Endothelial cell of umbilical vein (primary cell): Measurements from ENCODE around the gene FAM204A. TPM values are rescaled to one million over a fixed set of nuclear protein-coding genes. Genes with fewer than 3 reads are reported as not detected.

Experiments
- BruUV-seq: library from RNA; stranded (reverse); fragments of 400-500 nt; replicated peaks from 2 replicates; lab custom pipeline; 2021; lab: Mats Ljungman, UMichigan
- CTCF ChIA-PET: fragments of 300-600, 350-600 bp; sonication (Branson Sonifier 250); formaldehyde crosslinking; loops from one replicate; lab custom pipeline; 2021; ENCODE audit warnings: antibody characterized with exemption, inconsistent platforms; lab: Charles Lee
- POLR2A ChIA-PET: fragments of 300-600, 350-600 bp; sonication (Branson Sonifier 250); formaldehyde crosslinking; loops from one replicate; lab custom pipeline; 2021; ENCODE audit warnings: antibody characterized with exemption, inconsistent platforms; lab: Charles Lee
- DNase-seq: peaks from one replicate; pipeline ENCODE4 v3.0.0-alpha.2; 2011; ENCODE audit warnings: low read depth, low spot score
- FAIRE-seq: peaks from 2 replicates; lab custom pipeline; 2011; peaks lifted over from hg19 to GRCh38; lab: Jason Lieb, UNC
- H2AFZ ChIP-seq: 2 replicates; pipeline ENCODE4 v1.6.0; 2012; ENCODE audit warnings: low read depth, low read length, control low read depth, inconsistent platforms
- H3K27ac ChIP-seq: 2 replicates; pipeline ENCODE4 v1.5.1; 2011; ENCODE audit warnings: low read depth, mild to moderate bottlenecking, control low read depth, low read length, moderate library complexity; ENCODE audit not compliant: insufficient read depth
- H3K27me3 ChIP-seq, 2 experiments: 2 replicates each; pipeline versions ENCODE4 v1.6.0 to v1.6.1; 2011; ENCODE audit warnings: low read length in 2 of 2, mixed read lengths in 1 of 2; ENCODE audit not compliant: control insufficient read depth in 2 of 2, insufficient read depth in 2 of 2
- H3K36me3 ChIP-seq, 2 experiments: 2 replicates in 1 of 2; 3 replicates in 1 of 2; pipeline ENCODE4 v1.5.1; 2011; ENCODE audit warnings: low read length in 2 of 2, mild to moderate bottlenecking in 1 of 2, moderate library complexity in 1 of 2; ENCODE audit not compliant: control insufficient read depth in 2 of 2, insufficient read depth in 2 of 2; ENCODE audit errors: extremely low read depth in 1 of 2
- H3K4me1 ChIP-seq: 3 replicates; pipeline ENCODE4 v1.5.1; 2011; ENCODE audit warnings: mild to moderate bottlenecking, low read length; ENCODE audit not compliant: control insufficient read depth, insufficient read depth; ENCODE audit errors: extremely low read depth
- H3K4me2 ChIP-seq: 2 replicates; pipeline ENCODE4 v1.6.1; 2011; ENCODE audit warnings: low read length, control low read depth, mixed read lengths; ENCODE audit not compliant: insufficient read depth
- H3K4me3 ChIP-seq, 3 experiments: fragments of 200-600 bp in 1 of 3; sonication (generic), shearing (Covaris generic) in 1 of 3; replicated peaks in 1 of 3; 2 replicates each; pipeline ENCODE4 v1.5.1; 2011 to 2016; ENCODE audit warnings: control low read depth in 3 of 3, low read length in 3 of 3, mild to moderate bottlenecking in 2 of 3, inconsistent platforms in 1 of 3, low read depth in 1 of 3, moderate library complexity in 1 of 3; ENCODE audit not compliant: insufficient read depth in 1 of 3
- H3K79me2 ChIP-seq: 2 replicates; pipeline ENCODE4 v1.6.0; 2012; ENCODE audit warnings: low read length, inconsistent platforms; ENCODE audit not compliant: control insufficient read depth, insufficient read depth
- H3K9ac ChIP-seq: replicated peaks from 2 replicates; pipeline ENCODE3; 2011; ENCODE audit warnings: low read length, control low read depth; ENCODE audit not compliant: insufficient read depth; ENCODE audit errors: extremely low read depth
- H3K9me1 ChIP-seq: replicated peaks from 3 replicates; pipeline ENCODE4 v1.6.0; 2011; ENCODE audit warnings: mild to moderate bottlenecking, low read length; ENCODE audit not compliant: control insufficient read depth, insufficient read depth; ENCODE audit errors: extremely low read depth
- H3K9me3 ChIP-seq: replicated peaks from 2 replicates; pipeline ENCODE4 v1.5.1; 2012; ENCODE audit warnings: low read length, inconsistent platforms; ENCODE audit not compliant: control insufficient read depth, insufficient read depth
- H4K20me1 ChIP-seq: replicated peaks from 2 replicates; pipeline ENCODE3; 2011; ENCODE audit warnings: mild to moderate bottlenecking, low read length; ENCODE audit not compliant: control insufficient read depth, insufficient read depth; ENCODE audit errors: extremely low read depth
- EZH2 ChIP-seq: IDR thresholded peaks from 2 replicates; pipeline ENCODE4 v1.6.1; 2012; ENCODE audit warnings: borderline replicate concordance, low read depth, mild to moderate bottlenecking, moderate library complexity, low read length, inconsistent platforms; ENCODE audit not compliant: severe bottlenecking
- FOS ChIP-seq: IDR thresholded peaks from 2 replicates; pipeline ENCODE4 v1.6.1; 2011; ENCODE audit warnings: mild to moderate bottlenecking, low read length, moderate library complexity, borderline replicate concordance; ENCODE audit not compliant: insufficient read depth
- GATA2 ChIP-seq: IDR thresholded peaks from 2 replicates; pipeline ENCODE4 v1.7.0; 2011; ENCODE audit warnings: low read depth, mild to moderate bottlenecking, moderate library complexity, mixed read lengths, low read length; ENCODE audit not compliant: insufficient read length, insufficient read depth
- JUN ChIP-seq: IDR thresholded peaks from 2 replicates; pipeline ENCODE4 v1.6.1; 2011; ENCODE audit warnings: borderline replicate concordance, low read depth; ENCODE audit not compliant: insufficient read length, insufficient read depth
- MYC ChIP-seq: IDR thresholded peaks from one replicate; pipeline ENCODE4 v1.6.1; 2011; ENCODE audit warnings: mild to moderate bottlenecking, low read depth, low read length
- POLR2A ChIP-seq: IDR thresholded peaks from 2 replicates; pipeline ENCODE4 v1.6.1; 2012; ENCODE audit warnings: low read depth, mild to moderate bottlenecking, control low read depth, low read length
- POLR2AphosphoS5 ChIP-seq: IDR thresholded peaks from 2 replicates; pipeline ENCODE4 v1.6.1; 2012; ENCODE audit warnings: low read depth, mild to moderate bottlenecking, control low read depth, low read length, moderate library complexity; ENCODE audit not compliant: insufficient read depth
- dilution Hi-C: fragments of 300-500 bp; cut with MboI; formaldehyde crosslinking; loops from one replicate; pipeline ENCODE4 v1.15.0; 2019; ENCODE audit warnings: low sequenced_read_pairs; ENCODE audit not compliant: extremely low pct_ligation_motif_present
- intact Hi-C: fragments of 100-400 bp; cut with micrococcal nuclease; formaldehyde crosslinking; loops from one replicate; pipeline ENCODE4 v1.10.0; 2022
- polyA plus RNA-seq, 4 experiments: library from polyadenylated mRNA; depleted of rRNA in 3 of 4; stranded (reverse) in 3 of 4; unstranded in 1 of 4; fragments of >200 nt; gene quantifications; 2 replicates each; pipeline versions ENCODE4 v1.2.1 to v1.2.3, GENCODE V29; 2011 to 2012; ENCODE audit warnings: missing spikeins in 1 of 4
- total RNA-seq: library from RNA; stranded (reverse); gene quantifications from 2 replicates; pipeline ENCODE4 v1.2.3, GENCODE V29; 2021
- TF ChIP-seq, protein P1 (sequence below), 2 donors: IDR thresholded peaks; 1 replicate in 1 of 2; 2 replicates in 1 of 2; pipeline ENCODE4 v1.5.1; 2011; ENCODE audit warnings: low read length in 2 of 2, mild to moderate bottlenecking in 2 of 2, moderate library complexity in 2 of 2, control low read depth in 1 of 2, inconsistent platforms in 1 of 2, low read depth in 1 of 2; ENCODE audit not compliant: insufficient read depth in 1 of 2; ENCODE audit errors: extremely low read depth in 1 of 2
- TF ChIP-seq, protein P2 (sequence below): IDR thresholded peaks from 2 replicates; pipeline ENCODE4 v1.6.1; 2011; ENCODE audit not compliant: insufficient read depth, insufficient read length

FAM204A gene
- total and polyA plus RNA-seq, 2 donors (not counting 3 experiments of a cell fraction or from before 2014, with no cell fraction given) = 11.1 to 73.7 TPM

- Histone ChIP-seq H3K9me1 (no peaks in the 10 kb centered on the region), H3K9ac (no peak overlapping the region), H4K20me1 (no peaks in the 10 kb centered on the region), H3K4me1 (no peaks in the 10 kb centered on the region), H3K36me3 (peaks cover 5 to 6% of the 10 kb centered on the region in 2 experiments), H2AFZ (no peak overlapping the region), H3K27me3 (no peaks in the 10 kb centered on the region), H3K4me3 (no peak overlapping the region), H3K9me3 (no peaks in the 10 kb centered on the region), H3K79me2 (no peaks in the 10 kb centered on the region), H3K27ac (no peak overlapping the region), H3K4me2 (no peak overlapping the region)
- DNase-seq (no peak), FAIRE-seq (no peak)
- intact Hi-C loops = no loop called here
- POLR2A ChIA-PET = interaction anchor here (0.7 kb wide), 1 partner anchor 28 kb away, joined by 5 read pairs; no protein-coding TSS in a partner anchor
- TF ChIP-seq GATA2 (no peak), FOS (no peak), JUN (no peak), POLR2AphosphoS5 (no peak), EZH2 (no peak), MYC (no peak), POLR2A (no peak)
- TF ChIP-seq, protein P1, sequence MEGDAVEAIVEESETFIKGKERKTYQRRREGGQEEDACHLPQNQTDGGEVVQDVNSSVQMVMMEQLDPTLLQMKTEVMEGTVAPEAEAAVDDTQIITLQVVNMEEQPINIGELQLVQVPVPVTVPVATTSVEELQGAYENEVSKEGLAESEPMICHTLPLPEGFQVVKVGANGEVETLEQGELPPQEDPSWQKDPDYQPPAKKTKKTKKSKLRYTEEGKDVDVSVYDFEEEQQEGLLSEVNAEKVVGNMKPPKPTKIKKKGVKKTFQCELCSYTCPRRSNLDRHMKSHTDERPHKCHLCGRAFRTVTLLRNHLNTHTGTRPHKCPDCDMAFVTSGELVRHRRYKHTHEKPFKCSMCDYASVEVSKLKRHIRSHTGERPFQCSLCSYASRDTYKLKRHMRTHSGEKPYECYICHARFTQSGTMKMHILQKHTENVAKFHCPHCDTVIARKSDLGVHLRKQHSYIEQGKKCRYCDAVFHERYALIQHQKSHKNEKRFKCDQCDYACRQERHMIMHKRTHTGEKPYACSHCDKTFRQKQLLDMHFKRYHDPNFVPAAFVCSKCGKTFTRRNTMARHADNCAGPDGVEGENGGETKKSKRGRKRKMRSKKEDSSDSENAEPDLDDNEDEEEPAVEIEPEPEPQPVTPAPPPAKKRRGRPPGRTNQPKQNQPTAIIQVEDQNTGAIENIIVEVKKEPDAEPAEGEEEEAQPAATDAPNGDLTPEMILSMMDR (IDR thresholded peaks at IDR 0.05; ENCODE audit: extremely low read depth in 1 of 2, insufficient read depth in 1 of 2, low read depth in 1 of 2, low read length in 2 of 2) = no peak
- TF ChIP-seq, protein P2, sequence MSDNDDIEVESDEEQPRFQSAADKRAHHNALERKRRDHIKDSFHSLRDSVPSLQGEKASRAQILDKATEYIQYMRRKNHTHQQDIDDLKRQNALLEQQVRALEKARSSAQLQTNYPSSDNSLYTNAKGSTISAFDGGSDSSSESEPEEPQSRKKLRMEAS = no peak
- CTCF ChIA-PET = no interaction called here
- BruUV-seq = no TSS peak
- dilution Hi-C loops = no loop called here
Observed at GRCh38 chr10:118321724-118322575, 20.2 kb downstream of the FAM204A start.
